Measurements from ENCODE around the gene IQSEC3.
A peak's percentile ranks its signal among the peaks of the same experiment; 100 is the strongest.
"Not testable (repeated sequence)": the region's sequence is repeated elsewhere in the genome, so short reads cannot be mapped to it uniquely, and the experiment has no call there.

Gene IQSEC3

DNA sequence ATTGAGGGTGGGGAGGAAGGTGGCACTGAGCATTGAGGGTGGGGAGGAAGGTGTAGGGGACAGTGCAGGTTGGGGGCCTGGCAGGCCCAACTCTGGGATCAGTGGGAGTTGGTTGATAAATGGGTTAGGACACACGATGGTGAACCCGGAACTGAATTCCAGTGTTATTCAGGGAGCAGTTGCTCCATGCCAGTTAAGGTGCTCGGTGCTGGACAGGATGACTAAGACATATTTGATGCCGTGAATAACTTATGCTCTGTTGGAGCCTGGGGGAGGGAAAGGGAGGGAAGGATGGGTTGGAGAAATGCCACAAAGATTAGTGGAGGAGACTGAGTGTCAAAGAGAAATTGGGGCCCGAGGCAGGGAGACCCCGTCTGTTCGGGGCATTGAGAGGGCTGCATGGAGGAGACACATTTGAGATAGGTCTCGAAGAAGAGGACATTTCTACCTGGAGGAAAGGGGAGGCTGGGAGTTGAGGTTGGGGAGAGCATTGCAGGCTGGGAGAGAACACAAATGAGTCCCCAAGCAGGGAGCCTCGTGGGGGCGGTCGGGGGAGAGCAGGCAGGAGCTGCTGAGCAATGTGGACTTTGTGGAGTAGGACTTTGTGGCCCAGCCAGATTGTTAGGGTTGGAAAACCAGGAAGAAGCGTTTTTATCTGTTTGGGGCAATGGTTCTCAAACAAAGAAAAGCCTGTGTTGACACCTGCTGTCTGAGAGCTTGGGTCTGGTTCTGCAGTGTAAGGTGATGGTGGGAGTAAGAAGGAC lies 65.3 kb downstream of the IQSEC3 start:
- H3K9me3 ChIP-seq (ENCODE audit: low read length) = no peaks in the 10 kb centered on the region
- no peaks in the 10 kb centered on the region for H3K36me3 ChIP-seq (ENCODE audit: insufficient read depth, low read length)
- H3K27me3 ChIP-seq (ENCODE audit: control insufficient read depth in 1 of 2, insufficient read depth in 2 of 2, low read length in 2 of 2) = no peaks in the 10 kb centered on the region
- no peaks in the 10 kb centered on the region for H3K4me1 ChIP-seq (ENCODE audit: insufficient read depth, low read length)
- no peak overlapping the region for H3K9ac ChIP-seq (ENCODE audit: low read length)
- no peak overlapping the region for H3K27ac ChIP-seq (ENCODE audit: low read depth, low read length)
- no peak overlapping the region for H3K4me3 ChIP-seq (ENCODE audit: low read depth in 1 of 2, low read length in 2 of 2)

DNA sequence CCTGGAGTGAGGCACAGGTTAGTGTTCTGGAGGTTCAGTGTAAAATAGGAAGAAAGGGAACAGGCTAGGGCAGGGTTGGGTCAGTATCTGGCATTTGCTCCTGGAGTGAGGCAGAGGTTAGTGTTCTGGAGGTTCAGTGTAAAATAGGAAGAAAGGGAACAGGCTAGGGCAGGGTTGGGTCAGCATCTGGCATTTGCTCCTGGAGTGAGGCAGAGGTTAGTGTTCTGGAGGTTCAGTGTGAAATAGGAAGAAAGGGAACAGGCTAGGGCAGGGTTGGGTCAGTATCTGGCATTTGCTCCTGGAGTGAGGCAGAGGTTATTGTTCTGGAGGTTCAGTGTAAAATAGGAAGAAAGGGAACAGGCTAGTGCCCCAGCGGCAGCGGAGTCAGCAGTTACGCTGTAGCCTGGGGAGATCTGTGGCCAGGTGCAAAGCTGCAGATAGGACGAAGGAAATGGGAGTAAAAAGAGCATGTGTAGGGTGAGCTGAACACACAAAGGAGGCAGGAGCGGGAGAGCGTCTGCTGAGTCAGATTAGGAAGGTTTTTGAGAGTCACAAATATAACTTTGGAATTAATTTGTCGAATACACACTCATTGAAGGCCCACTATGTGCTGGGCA lies 67.2 kb downstream of the IQSEC3 start:
- H3K4me3 ChIP-seq (ENCODE audit: low read depth in 1 of 2, low read length in 2 of 2); H3K9me3 ChIP-seq (ENCODE audit: low read length); H3K4me1 ChIP-seq (ENCODE audit: insufficient read depth, low read length); H3K27me3 ChIP-seq (ENCODE audit: control insufficient read depth in 1 of 2, insufficient read depth in 2 of 2, low read length in 2 of 2); H3K36me3 ChIP-seq (ENCODE audit: insufficient read depth, low read length); H3K9ac ChIP-seq (ENCODE audit: low read length); H3K27ac ChIP-seq (ENCODE audit: low read depth, low read length): not testable (repeated sequence)

DNA sequence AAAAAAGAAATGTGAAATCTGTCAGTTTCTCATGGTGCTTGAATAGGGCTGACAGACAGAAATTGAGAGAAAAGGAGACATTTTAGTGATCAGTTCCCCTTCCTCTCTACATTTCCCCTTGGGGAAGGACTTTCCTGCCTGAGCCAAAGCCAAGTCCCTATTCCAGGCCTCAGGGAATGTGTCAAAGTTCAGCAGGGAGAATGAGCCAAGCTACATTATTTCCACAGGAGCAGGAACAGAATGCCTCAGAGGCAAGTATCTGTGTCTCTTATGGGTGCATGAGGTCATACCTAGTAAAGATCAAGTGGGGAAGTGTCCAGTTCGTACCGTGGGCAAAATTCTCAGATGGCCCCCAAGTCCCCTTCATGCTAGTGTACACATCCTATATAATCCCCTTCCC lies 68.6 kb downstream of the IQSEC3 start:
- no peak overlapping the region for H3K9ac ChIP-seq (ENCODE audit: low read length)
- H3K27ac ChIP-seq (ENCODE audit: low read depth, low read length) = no peak overlapping the region
- H3K4me1 ChIP-seq (ENCODE audit: insufficient read depth, low read length) = no peaks in the 10 kb centered on the region
- no peaks in the 10 kb centered on the region for H3K9me3 ChIP-seq (ENCODE audit: low read length)
- no peak overlapping the region for H3K4me3 ChIP-seq (ENCODE audit: low read depth in 1 of 2, low read length in 2 of 2)
- H3K27me3 ChIP-seq (ENCODE audit: control insufficient read depth in 1 of 2, insufficient read depth in 2 of 2, low read length in 2 of 2) = peaks cover 0 to 21% of the 10 kb centered on the region in 2 donors
- no peaks in the 10 kb centered on the region for H3K36me3 ChIP-seq (ENCODE audit: insufficient read depth, low read length)

DNA sequence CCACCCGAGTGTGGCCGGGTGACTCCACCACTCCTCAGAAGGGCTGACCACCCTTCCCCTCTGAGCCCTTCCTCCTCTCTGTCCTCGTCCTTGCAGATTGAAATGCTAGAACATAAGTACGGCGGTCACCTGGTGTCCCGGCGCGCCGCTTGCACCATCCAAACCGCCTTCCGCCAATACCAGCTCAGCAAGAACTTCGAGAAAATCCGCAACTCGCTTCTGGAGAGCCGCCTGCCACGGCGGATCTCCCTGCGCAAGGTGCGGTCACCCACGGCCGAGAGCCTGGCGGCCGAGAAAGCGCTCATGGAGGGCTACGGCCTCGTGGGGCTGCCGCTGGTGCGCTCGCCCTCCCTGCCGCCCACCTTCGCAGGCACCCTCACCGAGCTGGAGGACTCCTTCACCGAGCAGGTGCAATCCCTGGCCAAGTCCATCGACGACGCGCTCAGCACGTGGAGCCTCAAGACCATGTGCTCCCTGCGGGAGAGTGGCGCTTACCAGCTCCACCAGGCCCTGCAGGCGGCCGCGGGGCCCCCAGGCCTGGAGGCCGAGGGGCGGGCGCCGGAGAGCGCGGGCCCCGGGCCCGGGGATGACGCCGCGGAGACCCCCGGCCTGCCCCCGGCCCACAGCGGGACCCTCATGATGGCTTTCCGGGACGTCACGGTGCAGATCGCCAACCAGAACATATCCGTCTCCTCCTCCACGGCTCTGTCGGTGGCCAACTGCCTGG lies 71.8 kb downstream of the IQSEC3 start:
- no peak overlapping the region for H3K4me3 ChIP-seq (ENCODE audit: low read depth in 1 of 2, low read length in 2 of 2)

DNA sequence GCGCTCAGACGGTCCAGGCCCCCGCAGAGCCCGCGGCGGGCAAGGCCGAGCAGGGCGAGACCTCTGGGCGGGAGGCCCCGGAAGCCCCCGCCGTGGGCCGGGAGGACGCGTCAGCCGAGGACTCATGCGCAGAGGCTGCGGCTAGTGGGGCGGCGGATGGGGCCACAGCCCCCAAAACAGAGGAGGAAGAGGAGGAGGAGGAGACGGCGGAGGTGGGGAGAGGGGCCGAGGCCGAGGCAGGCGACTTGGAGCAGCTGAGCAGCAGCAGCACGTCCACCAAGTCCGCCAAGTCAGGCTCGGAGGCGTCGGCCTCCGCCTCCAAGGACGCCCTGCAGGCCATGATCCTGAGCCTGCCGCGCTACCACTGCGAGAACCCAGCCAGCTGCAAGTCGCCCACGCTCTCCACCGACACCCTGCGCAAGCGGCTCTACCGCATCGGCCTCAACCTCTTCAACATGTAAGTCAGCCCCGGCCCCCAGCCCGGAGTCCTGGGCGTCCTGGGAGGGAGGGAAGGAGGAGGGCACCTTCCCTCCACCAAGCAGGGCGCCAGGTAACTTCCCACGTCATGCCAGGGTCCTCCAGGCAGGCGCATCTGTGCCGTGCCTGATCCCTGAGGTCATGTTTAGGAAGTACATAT lies 72.4 kb downstream of the IQSEC3 start:
- no peaks in the 10 kb centered on the region for H3K4me1 ChIP-seq (ENCODE audit: insufficient read depth, low read length)
- H3K27me3 ChIP-seq (ENCODE audit: control insufficient read depth in 1 of 2, insufficient read depth in 2 of 2, low read length in 2 of 2) = peaks cover 0 to 26% of the 10 kb centered on the region in 2 donors
- no peak overlapping the region for H3K9ac ChIP-seq (ENCODE audit: low read length)
- peak overlapping the region in 1 of 2 donors; percentile 16 for H3K4me3 ChIP-seq (ENCODE audit: low read depth in 1 of 2, low read length in 2 of 2)
- H3K27ac ChIP-seq (ENCODE audit: low read depth, low read length) = no peak overlapping the region
- no peaks in the 10 kb centered on the region for H3K9me3 ChIP-seq (ENCODE audit: low read length)
- H3K36me3 ChIP-seq (ENCODE audit: insufficient read depth, low read length) = no peaks in the 10 kb centered on the region

More for the DNA sequence above, 71.8 kb downstream of the IQSEC3 start:
- Histone ChIP-seq H3K9ac (ENCODE audit: low read length) (no peak overlapping the region), H3K4me1 (ENCODE audit: insufficient read depth, low read length) (no peaks in the 10 kb centered on the region), H3K9me3 (ENCODE audit: low read length) (no peaks in the 10 kb centered on the region), H3K27me3 (ENCODE audit: control insufficient read depth in 1 of 2, insufficient read depth in 2 of 2, low read length in 2 of 2) (peaks cover 0 to 26% of the 10 kb centered on the region in 2 donors), H3K27ac (ENCODE audit: low read depth, low read length) (no peak overlapping the region), H3K36me3 (ENCODE audit: insufficient read depth, low read length) (no peaks in the 10 kb centered on the region)

DNA sequence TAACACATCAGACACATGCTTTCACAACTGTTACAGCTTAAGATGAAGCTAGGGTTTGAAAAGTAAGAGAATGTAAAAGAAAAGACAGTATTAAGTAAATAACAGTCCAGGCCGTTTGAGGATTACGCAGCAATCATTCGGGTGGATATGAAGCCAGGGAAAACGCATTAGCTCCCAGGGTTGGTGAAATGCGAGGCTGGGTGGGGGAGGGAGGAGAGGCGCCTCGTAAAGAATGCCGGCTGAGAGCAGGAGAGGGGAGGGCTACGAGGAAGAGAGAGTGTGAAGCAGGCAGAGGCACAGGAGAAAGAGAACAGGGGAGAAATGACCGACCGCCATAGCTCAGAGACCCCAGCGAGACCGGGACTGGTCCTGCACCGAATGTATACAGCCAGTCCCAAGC lies 73.0 kb downstream of the IQSEC3 start:
- peak overlapping the region in 1 of 2 donors; percentile 16 for H3K4me3 ChIP-seq (ENCODE audit: low read depth in 1 of 2, low read length in 2 of 2)
- peaks cover 0 to 26% of the 10 kb centered on the region in 2 donors for H3K27me3 ChIP-seq (ENCODE audit: control insufficient read depth in 1 of 2, insufficient read depth in 2 of 2, low read length in 2 of 2)
- H3K9me3 ChIP-seq (ENCODE audit: low read length) = no peaks in the 10 kb centered on the region
- no peaks in the 10 kb centered on the region for H3K36me3 ChIP-seq (ENCODE audit: insufficient read depth, low read length)
- no peaks in the 10 kb centered on the region for H3K4me1 ChIP-seq (ENCODE audit: insufficient read depth, low read length)
- no peak overlapping the region for H3K27ac ChIP-seq (ENCODE audit: low read depth, low read length)
- no peak overlapping the region for H3K9ac ChIP-seq (ENCODE audit: low read length)

DNA sequence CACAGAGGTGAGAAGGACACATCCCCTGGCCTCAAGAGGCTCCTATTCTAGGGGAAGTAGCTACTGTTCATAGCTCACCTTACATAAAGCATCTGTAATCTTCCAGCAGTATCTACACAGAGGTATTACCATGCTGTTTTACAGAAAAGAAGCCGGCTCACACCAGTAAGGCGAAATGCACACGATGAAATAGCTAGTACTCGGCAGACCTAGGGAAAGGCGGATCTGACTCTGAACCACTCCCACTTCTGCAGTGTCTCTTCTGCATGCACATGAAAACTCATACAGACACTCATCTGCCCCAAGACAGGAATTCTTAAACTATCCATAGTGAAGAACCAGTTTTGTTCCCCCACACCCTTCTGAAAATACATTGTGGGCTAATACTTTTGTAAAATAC lies 73.6 kb downstream of the IQSEC3 start:
- Histone ChIP-seq H3K4me3 (ENCODE audit: low read depth in 1 of 2, low read length in 2 of 2) (no peak overlapping the region), H3K9ac (ENCODE audit: low read length) (no peak overlapping the region), H3K36me3 (ENCODE audit: insufficient read depth, low read length) (no peaks in the 10 kb centered on the region), H3K27me3 (ENCODE audit: control insufficient read depth in 1 of 2, insufficient read depth in 2 of 2, low read length in 2 of 2) (peaks cover 0 to 26% of the 10 kb centered on the region in 2 donors), H3K27ac (ENCODE audit: low read depth, low read length) (no peak overlapping the region), H3K9me3 (ENCODE audit: low read length) (no peaks in the 10 kb centered on the region), H3K4me1 (ENCODE audit: insufficient read depth, low read length) (no peaks in the 10 kb centered on the region)

DNA sequence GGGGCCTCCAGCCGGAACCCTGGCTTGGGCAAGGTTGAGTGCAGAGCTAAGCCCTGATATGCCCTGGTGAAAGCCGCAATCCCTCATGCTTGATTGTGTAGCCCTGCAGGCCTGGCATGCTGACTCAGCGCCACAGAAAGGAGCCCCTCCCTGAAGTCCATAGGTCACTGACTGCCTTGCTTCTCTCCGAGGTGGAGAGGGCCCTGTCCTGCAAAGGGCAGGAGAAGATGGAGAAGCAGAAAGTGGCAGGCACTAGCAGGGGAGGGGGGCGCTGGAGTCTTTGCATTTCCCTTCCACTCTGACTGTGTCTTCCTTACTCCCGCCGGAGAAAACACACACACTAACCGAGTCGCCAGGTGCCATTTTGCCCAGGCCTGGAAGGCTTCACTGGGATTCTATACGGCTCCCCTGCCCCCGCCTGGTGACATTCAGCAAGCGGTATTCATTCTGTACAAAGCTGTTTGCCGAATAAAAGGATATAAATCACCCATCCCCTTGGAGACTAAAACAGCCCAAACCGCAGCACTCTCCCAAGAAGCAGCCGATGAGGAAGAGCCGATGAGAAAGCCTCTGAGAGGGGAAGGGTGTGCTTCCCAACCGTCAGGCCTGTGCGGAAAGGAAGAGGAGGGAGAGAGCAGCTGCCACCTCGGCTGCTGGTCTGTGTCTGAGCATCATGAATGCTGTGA lies 77.5 kb downstream of the IQSEC3 start:
- Histone ChIP-seq H3K27ac (ENCODE audit: low read depth, low read length) (no peak overlapping the region), H3K4me1 (ENCODE audit: insufficient read depth, low read length) (no peaks in the 10 kb centered on the region), H3K36me3 (ENCODE audit: insufficient read depth, low read length) (no peaks in the 10 kb centered on the region), H3K27me3 (ENCODE audit: control insufficient read depth in 1 of 2, insufficient read depth in 2 of 2, low read length in 2 of 2) (peaks cover 0 to 13% of the 10 kb centered on the region in 2 donors), H3K9me3 (ENCODE audit: low read length) (no peaks in the 10 kb centered on the region), H3K9ac (ENCODE audit: low read length) (no peak overlapping the region), H3K4me3 (ENCODE audit: low read depth in 1 of 2, low read length in 2 of 2) (no peak overlapping the region)

DNA sequence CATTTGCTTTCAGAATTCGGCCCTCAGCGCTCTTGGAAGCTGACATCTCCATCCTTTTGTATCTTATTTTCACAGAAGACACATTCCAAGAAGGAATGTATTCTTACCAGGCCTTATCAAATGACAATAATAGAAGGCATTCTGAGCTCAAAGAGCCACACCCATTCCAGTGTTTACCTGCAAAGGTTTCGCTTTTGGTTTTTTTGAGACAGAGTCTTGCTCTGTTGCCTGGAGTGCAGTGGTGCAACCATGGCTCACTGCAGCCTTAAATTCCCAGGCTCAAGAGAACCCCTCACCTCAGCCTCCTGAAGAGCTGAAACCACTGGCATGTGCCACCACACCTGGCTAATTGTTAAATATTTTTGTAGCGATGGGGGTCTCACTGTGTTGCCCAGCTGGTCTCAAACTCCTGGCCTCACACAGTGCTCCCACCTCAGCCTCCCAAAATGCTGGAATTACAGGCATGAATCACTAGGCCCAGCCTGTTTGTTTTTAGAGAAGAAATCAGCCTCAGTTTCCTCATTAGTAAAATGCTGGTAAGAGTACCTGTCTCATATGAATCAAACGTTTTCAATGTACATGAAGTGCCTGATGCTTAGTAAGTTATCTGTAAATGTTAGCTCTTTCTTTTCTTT lies 78.2 kb downstream of the IQSEC3 start:
- H3K4me1 ChIP-seq (ENCODE audit: insufficient read depth, low read length) = no peaks in the 10 kb centered on the region
- no peak overlapping the region for H3K27ac ChIP-seq (ENCODE audit: low read depth, low read length)
- no peaks in the 10 kb centered on the region for H3K36me3 ChIP-seq (ENCODE audit: insufficient read depth, low read length)
- no peaks in the 10 kb centered on the region for H3K9me3 ChIP-seq (ENCODE audit: low read length)
- H3K9ac ChIP-seq (ENCODE audit: low read length) = no peak overlapping the region
- H3K27me3 ChIP-seq (ENCODE audit: control insufficient read depth in 1 of 2, insufficient read depth in 2 of 2, low read length in 2 of 2) = peaks cover 0 to 8% of the 10 kb centered on the region in 2 donors
- H3K4me3 ChIP-seq (ENCODE audit: low read depth in 1 of 2, low read length in 2 of 2) = no peak overlapping the region

DNA sequence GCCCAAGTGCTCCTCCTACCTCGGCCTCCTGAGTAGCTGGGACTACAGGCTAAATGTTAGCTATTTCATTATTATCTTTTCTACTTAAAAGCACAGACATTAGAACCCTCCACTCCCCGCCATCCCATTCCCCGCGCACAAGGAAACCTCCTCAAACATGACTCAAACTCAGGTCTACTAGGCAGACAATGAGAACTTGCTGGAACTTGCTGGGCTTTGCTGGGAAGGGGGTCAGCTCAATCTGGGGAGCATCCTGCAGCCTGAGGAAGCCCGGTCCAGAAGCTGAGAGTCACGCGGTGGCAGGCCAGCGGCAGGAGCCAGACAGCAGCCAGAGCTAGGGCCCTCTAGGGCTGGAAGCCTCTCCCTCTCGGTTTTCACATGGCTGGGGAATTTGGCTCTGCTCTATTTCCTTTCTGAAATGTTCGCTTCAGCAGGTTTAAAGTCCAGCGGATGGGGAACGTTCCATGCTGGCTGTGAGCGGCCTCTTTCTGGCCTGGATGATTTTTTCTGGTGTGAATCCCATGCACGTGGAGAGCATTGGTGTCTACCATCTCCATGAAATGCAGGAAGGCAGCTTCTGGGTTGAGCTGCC lies 78.9 kb downstream of the IQSEC3 start:
- Histone ChIP-seq H3K4me3 (ENCODE audit: low read depth in 1 of 2, low read length in 2 of 2) (no peak overlapping the region), H3K27me3 (ENCODE audit: control insufficient read depth in 1 of 2, insufficient read depth in 2 of 2, low read length in 2 of 2) (peaks cover 0 to 8% of the 10 kb centered on the region in 2 donors), H3K36me3 (ENCODE audit: insufficient read depth, low read length) (no peaks in the 10 kb centered on the region), H3K4me1 (ENCODE audit: insufficient read depth, low read length) (no peaks in the 10 kb centered on the region), H3K27ac (ENCODE audit: low read depth, low read length) (no peak overlapping the region), H3K9ac (ENCODE audit: low read length) (no peak overlapping the region), H3K9me3 (ENCODE audit: low read length) (no peaks in the 10 kb centered on the region)
